HAP-1 (cell line): ENCODE measurements around the gene JMJD8.
A peak's percentile ranks its signal among the peaks of the same experiment; 100 is the strongest.

Experiments
- DNase-seq, 2 experiments: peaks; one replicate each; pipeline ENCODE4 v3.0.0-alpha.2; 2016 to 2020; ENCODE audit warnings: low spot score in 2 of 2
- H3K27me3 ChIP-seq: fragments of 250-450 bp; sonication (Bioruptor Pico); 2 replicates; pipeline ENCODE4 v1.5.1; 2020; ENCODE audit warnings: low read depth, mild to moderate bottlenecking, moderate library complexity
- H3K36me3 ChIP-seq: fragments of 250-450 bp; sonication (Bioruptor Pico); replicated peaks from 2 replicates; pipeline ENCODE4 v1.5.1; 2020; ENCODE audit warnings: mild to moderate bottlenecking
- H3K4me1 ChIP-seq: fragments of 250-450 bp; sonication (Bioruptor Pico); 2 replicates; pipeline ENCODE4 v1.5.1; 2020; ENCODE audit warnings: mild to moderate bottlenecking
- H3K4me3 ChIP-seq: fragments of 250-450 bp; sonication (Bioruptor Pico); 2 replicates; pipeline ENCODE4 v1.5.1; 2020; ENCODE audit warnings: mild to moderate bottlenecking, moderate library complexity
- H3K9me3 ChIP-seq: fragments of 250-450 bp; sonication (Bioruptor Pico); 2 replicates; pipeline ENCODE4 v1.5.1; 2020; ENCODE audit warnings: mild to moderate bottlenecking, moderate library complexity
- in situ Hi-C: fragments of 300-500 bp; cut with MboI; formaldehyde crosslinking; loops from 3 replicates; pipeline ENCODE4 v1.14.3; 2020; ENCODE audit warnings: low sequenced_read_pairs, inconsistent platforms, mixed read lengths

Gene JMJD8

GRCh38 chr16:683396-684070 lies 601 bp downstream of the JMJD8 start:
- Histone ChIP-seq H3K4me1 (peaks cover 26% of the 10 kb centered on the region), H3K27me3 (no peaks in the 10 kb centered on the region), H3K36me3 (peaks cover 49% of the 10 kb centered on the region), H3K9me3 (no peaks in the 10 kb centered on the region), H3K4me3 (peak overlapping the region; percentile 50)
- in situ Hi-C loops: no loop called here
- DNase-seq: peak in 1 of 2 experiments; percentile 62

DNA sequence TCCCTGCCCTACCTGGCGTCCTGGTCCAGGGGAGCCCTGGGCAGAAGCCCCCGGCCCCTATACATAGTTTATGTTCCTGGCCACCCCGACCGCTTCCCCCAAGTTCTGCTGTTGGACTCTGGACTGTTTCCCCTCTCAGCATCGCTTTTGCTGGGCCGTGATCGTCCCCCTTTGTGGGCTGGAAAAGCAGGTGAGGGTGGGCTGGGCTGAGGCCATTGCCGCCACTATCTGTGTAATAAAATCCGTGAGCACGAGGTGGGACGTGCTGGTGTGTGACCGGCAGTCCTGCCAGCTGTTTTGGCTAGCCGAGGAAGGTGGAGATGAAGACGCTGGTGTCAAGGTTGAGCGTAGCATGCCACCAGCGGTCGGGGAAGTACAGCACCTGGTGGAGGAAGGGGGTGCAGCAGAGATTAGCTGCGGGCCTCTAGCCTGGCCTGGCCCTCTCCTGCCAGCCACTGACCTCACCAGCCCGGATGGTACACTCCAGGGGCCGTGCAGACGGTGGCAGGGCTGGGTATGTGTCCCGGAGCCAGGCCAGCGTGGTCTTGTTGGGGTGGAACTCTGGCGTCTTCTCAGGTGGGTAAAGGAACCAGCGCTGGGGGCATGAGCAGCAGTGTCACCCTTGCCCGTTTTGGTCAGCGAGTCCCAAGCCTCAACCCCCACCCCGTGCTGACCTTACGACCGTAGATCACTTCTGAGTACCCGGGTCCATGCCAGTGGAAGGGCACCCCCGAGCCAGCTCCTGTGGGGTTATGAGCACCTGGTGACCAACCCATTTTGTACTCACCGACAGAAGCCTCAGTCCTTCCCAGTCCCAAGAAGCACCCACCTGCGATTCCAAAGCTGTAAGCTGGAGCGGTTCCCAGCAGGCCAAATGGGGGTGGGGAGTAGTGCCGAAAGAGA lies 1.4 kb downstream of the JMJD8 start:
- DNase-seq: no peak
- Histone ChIP-seq H3K9me3 (no peaks in the 10 kb centered on the region), H3K4me1 (peaks cover 26% of the 10 kb centered on the region), H3K4me3 (peak overlapping the region; percentile 50), H3K36me3 (peaks cover 49% of the 10 kb centered on the region), H3K27me3 (no peaks in the 10 kb centered on the region)
- in situ Hi-C loops: no loop called here

DNA sequence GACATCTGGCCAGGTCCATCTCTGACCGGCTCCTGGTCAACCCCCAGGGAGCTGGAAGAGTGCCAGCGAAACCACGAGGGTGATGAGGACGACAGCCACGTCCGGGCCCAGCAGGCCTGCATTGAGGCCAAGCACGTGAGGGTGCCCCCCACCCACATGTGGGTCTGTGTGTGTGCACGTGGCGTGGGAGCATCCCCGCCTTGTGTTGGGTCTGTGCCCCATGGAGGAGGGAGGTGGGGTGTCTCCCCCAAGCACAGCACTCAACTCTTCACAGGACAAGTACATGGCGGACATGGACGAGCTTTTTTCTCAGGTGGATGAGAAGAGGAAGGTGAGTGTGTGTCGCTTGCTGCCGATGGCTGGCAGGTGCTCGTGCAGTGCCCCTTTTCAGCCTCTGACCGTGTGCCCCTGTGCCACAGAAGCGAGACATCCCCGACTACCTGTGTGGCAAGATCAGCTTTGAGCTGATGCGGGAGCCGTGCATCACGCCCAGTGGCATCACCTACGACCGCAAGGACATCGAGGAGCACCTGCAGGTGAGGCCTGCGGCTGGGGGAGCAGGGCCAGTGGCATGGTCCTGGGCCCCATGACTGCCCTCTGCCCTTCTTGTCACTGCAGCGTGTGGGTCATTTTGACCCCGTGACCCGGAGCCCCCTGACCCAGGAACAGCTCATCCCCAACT lies 2.2 kb downstream of the JMJD8 start:
- H3K36me3 ChIP-seq: peaks cover 42% of the 10 kb centered on the region
- H3K4me3 ChIP-seq: peak overlapping the region; percentile 66
- H3K4me1 ChIP-seq: peaks cover 26% of the 10 kb centered on the region
- no peaks in the 10 kb centered on the region for H3K27me3 ChIP-seq
- in situ Hi-C loops: no loop called here
- no peaks in the 10 kb centered on the region for H3K9me3 ChIP-seq
- DNase-seq: no peak

DNA sequence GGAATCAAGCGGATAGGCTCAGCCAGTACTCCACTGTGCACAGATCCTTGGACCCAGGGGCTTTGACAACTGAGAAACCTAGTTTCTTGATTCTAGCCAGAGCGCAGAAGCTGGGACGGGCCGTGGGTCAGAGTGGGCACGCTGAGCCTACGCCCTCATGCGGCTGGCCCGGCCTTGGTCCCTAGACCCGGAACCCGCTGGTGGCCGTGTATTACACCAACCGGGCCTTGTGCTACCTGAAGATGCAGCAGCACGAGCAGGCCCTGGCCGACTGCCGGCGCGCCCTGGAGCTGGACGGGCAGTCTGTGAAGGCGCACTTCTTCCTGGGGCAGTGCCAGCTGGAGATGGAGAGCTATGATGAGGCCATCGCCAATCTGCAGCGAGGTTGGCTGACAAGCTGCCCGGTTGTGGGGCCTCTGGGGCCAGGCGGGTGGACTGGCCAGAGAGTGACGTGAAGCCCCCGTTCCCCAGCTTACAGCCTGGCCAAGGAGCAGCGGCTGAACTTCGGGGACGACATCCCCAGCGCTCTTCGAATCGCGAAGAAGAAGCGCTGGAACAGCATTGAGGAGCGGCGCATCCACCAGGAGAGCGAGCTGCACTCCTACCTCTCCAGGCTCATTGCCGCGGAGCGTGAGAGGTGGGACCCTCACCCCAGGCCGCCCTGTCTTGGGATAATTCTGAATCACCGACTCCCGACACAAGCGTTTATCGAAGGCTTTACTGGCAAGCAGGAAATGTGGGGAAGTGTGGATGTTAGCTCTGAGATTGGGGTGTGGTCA lies 3.0 kb downstream of the JMJD8 start:
- H3K27me3 ChIP-seq: no peaks in the 10 kb centered on the region
- peaks cover 26% of the 10 kb centered on the region for H3K4me1 ChIP-seq
- H3K9me3 ChIP-seq: no peaks in the 10 kb centered on the region
- DNase-seq: peak in 1 of 2 experiments; percentile 62
- H3K36me3 ChIP-seq: peaks cover 35% of the 10 kb centered on the region
- in situ Hi-C loops: no loop called here
- H3K4me3 ChIP-seq: peak overlapping the region; percentile 66

DNA sequence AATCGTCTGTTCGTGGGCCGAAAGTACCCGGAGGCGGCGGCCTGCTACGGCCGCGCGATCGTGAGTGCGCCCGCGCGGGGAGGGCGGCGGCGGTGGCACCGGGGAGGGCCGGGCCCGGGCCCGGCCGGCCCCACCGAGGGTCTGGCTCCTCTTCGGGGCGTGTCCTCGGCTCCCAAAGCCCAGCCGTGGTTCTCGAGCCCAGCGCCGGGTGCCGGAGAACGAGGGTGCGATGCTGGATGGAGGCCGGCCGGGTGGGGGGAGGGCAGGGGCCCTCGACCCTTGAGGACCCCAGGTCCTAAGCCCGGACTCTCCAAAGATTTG lies 3.5 kb downstream of the JMJD8 start:
- Histone ChIP-seq H3K36me3 (peaks cover 31% of the 10 kb centered on the region), H3K4me3 (peak overlapping the region; percentile 66), H3K4me1 (peaks cover 26% of the 10 kb centered on the region), H3K27me3 (no peaks in the 10 kb centered on the region), H3K9me3 (no peaks in the 10 kb centered on the region)
- no peak for DNase-seq
- in situ Hi-C loops: no loop called here

DNA sequence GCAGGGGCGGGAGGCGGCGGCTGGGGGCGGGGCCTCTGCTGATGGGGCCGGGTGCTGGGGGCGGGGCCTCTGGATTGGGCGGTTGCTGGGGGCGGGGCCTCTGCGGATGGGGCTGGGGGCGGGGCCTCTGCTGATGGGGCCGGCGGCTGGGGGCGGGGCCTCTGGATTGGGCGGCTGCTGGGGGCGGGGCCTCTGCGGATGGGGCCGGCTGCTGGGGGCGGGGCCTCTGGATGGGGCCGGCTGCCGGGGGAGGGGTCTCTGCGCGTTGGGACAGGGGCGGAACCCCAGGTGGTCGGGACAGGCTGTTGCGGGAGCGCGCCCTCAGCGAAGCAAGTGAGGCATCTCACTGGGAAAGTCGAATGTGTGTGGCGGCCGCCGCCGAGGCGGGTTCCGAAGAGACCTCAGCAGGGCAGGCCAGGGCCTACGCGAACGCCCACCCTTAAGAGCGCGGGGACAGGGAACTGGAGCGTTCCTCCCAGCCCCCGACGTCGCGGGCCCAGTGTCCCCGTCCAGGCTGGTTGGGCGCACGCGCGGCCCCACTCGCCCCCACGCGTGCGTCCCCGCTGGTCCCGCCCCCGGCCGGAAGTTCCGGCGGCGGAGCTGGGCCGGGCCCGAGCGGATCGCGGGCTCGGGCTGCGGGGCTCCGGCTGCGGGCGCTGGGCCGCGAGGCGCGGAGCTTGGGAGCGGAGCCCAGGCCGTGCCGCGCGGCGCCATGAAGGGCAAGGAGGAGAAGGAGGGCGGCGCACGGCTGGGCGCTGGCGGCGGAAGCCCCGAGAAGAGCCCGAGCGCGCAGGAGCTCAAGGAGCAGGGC lies 4.1 kb downstream of the JMJD8 start, which contains the start of gene STUB1:
Gene STUB1, plus strand, starts transcription at position 597 of the 811 bp plus-strand sequence. Its CDS starts 116 bp downstream, at position 713.
- DNase-seq: peak; percentile 80 to 98
- in situ Hi-C loops: no loop called here
- Histone ChIP-seq H3K4me1 (peaks cover 26% of the 10 kb centered on the region), H3K27me3 (no peaks in the 10 kb centered on the region), H3K4me3 (peak within 1 kb of the TSS; percentile 66), H3K9me3 (no peaks in the 10 kb centered on the region), H3K36me3 (peaks cover 26% of the 10 kb centered on the region)

DNA sequence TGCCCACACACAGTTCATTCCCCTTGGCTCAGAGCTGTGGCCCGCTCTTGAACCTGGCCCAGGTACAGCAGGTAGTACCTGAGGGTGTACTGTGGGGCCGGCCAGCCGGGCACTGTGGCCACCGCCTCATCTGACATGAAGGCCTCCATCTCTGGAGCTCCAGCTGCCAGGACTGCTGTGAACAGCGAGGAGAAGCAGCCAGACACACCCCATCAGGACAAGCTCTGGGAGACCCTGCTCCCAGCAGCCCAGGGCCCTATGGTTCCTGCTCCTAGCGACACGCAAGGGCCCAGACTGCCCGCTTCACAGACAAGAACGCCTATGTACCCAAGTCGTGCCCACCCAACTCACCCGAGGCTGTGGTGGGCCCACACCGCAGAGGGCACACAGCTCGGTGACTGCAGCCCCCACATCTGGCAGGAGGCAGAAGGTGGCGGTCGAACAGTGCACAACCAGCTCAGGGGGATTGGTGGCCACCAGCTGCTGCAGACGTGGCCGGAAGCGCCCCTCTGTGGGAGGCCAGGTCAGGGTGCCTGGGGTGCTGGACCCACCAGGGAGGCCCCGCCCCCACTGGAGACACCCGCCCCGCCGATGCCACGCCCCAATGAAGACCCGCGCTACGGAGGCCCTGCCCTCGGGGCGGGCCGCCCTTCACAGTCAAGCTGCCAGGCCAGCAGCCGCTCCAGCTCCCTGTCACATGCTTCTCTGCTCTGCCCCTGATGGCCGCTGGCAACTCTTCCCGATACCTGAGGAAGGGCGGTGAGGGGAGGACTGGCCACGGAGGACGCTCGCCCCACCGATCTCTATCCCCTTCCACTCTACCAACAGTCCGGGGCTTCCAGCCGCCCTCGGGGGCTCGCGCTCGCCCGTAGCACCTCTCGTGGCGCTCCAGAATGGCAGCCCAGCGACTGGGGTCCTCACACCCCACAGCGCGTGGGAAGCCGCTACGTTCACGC lies 5.0 kb downstream of the JMJD8 start:
- Histone ChIP-seq H3K36me3 (peaks cover 29% of the 10 kb centered on the region), H3K27me3 (no peaks in the 10 kb centered on the region), H3K9me3 (no peaks in the 10 kb centered on the region), H3K4me1 (peaks cover 26% of the 10 kb centered on the region), H3K4me3 (peak overlapping the region; percentile 40)
- peak; percentile 65 to 89 for DNase-seq
- in situ Hi-C loops: no loop called here

DNA sequence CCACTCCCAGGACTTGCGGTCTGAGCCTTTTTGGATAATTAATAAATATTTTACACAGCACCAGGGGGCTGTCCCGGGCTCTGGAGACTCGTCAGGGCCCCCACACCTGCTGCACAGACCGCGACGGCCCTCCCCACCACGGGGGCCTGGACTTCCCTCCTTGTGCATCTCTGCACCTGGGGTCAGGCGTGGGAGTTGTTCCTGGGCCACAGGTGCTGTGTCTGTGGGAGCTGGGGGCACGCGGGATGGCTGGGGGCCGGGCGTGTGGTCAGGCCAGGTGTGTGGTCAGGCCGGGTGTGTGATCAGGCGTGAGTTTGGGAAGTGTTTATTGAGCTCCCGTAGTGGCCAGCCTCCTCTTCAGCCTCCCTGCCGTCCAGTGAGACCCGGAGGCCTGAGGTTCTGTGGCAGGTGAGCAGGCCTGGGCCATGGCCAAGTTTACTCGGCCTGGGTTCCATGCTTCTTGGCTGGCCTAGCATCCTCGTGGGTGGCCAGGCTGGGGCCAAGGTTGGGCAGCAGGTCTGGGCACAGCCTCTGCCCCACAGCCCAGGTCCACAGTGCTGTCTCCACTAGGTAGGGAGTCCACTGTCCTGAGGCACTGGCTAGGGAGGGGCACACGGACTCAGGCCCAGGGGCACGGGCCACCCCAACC lies 5.8 kb downstream of the JMJD8 start:
- H3K4me1 ChIP-seq: peaks cover 26% of the 10 kb centered on the region
- no peaks in the 10 kb centered on the region for H3K9me3 ChIP-seq
- H3K27me3 ChIP-seq: no peaks in the 10 kb centered on the region
- DNase-seq: no peak
- H3K4me3 ChIP-seq: no peak overlapping the region
- H3K36me3 ChIP-seq: peaks cover 36% of the 10 kb centered on the region
- in situ Hi-C loops: no loop called here

GRCh38 chr16:677316-678190 lies 6.6 kb downstream of the JMJD8 start:
- in situ Hi-C loops: no loop called here
- Histone ChIP-seq H3K36me3 (peaks cover 36% of the 10 kb centered on the region), H3K4me1 (peaks cover 19% of the 10 kb centered on the region), H3K27me3 (no peaks in the 10 kb centered on the region), H3K4me3 (no peak overlapping the region), H3K9me3 (no peaks in the 10 kb centered on the region)
- no peak for DNase-seq

DNA sequence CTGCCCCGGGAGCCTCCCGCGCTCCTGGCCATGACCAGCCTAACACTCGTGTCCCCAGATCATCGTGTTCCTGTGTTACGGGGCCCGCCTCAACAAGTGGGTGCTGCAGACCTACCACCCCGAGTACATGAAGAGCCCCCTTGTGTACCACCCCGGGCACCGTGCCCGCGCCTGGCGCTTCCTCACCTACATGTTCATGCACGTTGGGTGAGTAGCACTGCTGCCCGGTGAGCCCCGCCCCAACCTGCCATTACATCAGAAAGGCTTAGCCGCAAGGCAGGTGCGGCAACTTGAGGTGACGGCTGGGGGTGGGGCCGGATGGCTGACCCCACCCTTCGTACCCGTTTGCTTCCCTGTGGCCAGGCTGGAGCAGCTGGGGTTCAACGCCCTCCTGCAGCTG lies 7.2 kb downstream of the JMJD8 start:
- Histone ChIP-seq H3K4me1 (peaks cover 16% of the 10 kb centered on the region), H3K9me3 (no peaks in the 10 kb centered on the region), H3K27me3 (no peaks in the 10 kb centered on the region), H3K36me3 (peaks cover 36% of the 10 kb centered on the region), H3K4me3 (no peak overlapping the region)
- DNase-seq: no peak
- in situ Hi-C loops: no loop called here

DNA sequence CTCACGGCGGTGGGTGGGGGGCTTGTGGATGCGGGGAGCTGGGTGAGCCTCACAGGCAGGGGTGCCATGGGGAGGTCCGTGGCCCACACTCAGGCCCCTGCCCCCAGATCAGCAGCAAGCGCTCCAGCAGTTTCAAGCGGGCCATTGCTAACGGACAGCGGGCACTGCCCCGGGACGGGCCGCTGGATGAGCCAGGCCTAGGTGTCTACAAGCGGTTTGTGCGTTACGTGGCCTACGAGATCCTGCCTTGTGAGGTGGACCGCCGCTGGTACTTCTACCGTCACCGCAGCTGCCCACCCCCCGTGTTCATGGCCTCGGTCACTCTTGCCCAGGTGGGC lies 7.6 kb downstream of the JMJD8 start:
- H3K9me3 ChIP-seq: no peaks in the 10 kb centered on the region
- H3K4me3 ChIP-seq: no peak overlapping the region
- H3K4me1 ChIP-seq: peaks cover 12% of the 10 kb centered on the region
- DNase-seq: no peak
- H3K36me3 ChIP-seq: peaks cover 33% of the 10 kb centered on the region
- no peaks in the 10 kb centered on the region for H3K27me3 ChIP-seq
- in situ Hi-C loops: no loop called here
